Measurements from ENCODE around the gene QRICH2.
A peak's percentile ranks its signal among the peaks of the same experiment; 100 is the strongest.
"Not testable (repeated sequence)": the region's sequence is repeated elsewhere in the genome, so short reads cannot be mapped to it uniquely, and the experiment has no call there.

Gene QRICH2

DNA sequence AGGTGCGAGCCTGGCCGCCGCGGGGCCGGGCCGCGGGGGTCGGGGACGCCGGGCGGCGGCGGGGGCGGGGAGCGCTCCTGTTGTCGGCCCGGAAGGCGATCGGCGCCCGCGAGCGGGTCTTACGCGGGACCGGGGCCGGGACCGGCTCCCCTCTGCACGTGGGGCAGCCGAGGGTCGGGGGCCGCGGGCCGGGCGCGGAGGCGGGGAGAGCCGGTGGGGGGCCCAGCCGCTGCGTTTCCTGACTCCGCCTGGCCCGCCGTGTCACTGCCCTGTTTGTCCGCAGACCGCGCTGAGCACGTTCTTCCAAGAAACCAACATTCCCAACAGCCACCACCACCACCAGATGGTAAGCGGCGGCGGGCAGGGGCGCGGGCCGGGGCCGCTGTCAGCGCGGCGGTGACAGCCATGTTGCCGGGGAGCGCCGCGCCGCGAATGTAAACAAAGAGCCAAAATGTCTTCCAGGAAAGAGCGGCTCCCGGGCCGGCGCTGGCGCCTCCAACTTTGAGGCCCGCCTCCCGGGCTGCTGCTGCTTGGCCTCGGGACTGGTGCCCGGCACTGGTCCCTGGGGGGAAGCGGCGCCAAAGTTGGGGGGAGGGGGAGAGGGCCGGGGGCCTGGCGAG is 42.3 kb downstream of the QRICH2 start:
- peak; percentile 42 to 55 for DNase-seq

DNA sequence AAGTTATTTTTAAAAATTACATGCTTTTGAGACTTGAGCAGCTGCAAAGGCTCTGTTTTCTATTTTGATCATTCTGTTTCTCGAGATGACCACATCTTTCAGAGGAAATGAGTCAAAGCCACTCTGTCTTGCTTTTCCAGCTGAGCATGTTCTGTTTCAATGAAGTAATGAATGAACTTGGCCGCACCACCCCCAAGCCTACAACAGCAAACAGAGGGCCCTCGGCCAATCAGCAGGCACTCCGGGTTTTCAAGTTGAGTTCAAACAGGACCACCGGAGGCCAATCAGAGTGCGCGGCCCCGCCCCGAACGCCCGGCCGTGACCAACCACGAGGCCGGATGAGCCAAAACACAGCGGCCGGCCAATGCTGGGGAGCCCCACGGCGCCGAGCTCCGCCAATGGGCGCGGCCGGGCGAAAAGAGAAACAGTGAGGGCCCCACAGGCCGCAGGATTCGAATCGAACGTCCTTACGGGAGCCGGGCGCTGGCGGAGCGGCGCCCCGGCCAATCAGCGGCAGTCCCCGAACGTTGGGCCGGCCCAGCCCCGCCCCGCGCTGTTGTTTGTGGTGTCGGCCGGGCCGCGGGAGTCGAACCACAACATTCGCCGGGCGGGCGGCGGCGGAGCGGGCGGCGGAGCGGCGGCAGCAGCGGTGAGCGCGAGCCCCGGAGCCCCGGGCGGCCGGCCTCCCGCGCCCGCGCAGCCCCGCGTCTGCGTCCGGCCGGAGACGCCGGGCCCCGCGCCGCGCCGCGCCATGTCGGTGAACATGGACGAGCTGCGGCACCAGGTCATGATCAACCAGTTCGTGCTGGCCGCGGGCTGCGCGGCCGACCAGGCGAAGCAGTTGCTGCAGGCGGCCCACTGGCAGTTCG is 43.1 kb downstream of the QRICH2 start, which contains the start of gene UBALD2:
UBALD2 (plus strand) TSS at position 594 of the 869 bp plus-strand sequence; CDS start at position 752, 158 bp downstream.
- peak; percentile 100 for DNase-seq

DNA sequence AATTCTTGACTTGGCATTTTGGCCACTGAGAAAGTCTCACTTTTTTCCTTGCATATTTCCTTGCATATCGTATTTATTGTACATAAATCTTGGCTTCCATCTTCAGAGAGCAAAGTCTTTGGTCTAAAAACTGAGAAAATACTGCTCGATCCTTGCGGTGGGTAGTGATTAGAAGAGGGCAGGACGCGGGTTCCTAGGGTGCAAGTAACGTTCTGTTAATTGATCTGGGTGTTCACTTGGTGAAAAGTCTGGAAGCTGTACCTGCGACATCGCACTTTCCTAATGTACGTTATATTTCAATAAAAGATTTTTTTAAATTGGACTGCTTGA is 43.7 kb downstream of the QRICH2 start:
- DNase-seq = no peak

DNA sequence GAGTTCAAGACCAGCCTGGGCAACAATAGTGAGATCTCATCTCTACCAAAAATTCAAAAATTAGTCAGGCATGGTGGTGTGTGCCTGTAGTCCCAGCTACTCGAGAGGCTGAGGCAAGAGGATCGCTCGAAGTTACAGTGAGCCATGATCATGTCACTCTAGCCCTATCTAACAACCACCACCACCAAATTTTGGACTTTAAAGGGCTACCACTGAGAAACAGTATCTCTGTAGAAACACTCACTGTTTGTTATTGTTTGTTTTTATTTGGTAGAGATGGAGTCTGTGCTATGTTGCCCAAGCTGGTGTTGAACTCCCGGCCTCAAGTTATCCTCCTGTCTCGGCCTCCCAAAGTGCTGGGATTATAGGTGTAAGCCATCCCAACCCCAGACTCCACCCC is 44.2 kb downstream of the QRICH2 start:
- no peak for DNase-seq

DNA sequence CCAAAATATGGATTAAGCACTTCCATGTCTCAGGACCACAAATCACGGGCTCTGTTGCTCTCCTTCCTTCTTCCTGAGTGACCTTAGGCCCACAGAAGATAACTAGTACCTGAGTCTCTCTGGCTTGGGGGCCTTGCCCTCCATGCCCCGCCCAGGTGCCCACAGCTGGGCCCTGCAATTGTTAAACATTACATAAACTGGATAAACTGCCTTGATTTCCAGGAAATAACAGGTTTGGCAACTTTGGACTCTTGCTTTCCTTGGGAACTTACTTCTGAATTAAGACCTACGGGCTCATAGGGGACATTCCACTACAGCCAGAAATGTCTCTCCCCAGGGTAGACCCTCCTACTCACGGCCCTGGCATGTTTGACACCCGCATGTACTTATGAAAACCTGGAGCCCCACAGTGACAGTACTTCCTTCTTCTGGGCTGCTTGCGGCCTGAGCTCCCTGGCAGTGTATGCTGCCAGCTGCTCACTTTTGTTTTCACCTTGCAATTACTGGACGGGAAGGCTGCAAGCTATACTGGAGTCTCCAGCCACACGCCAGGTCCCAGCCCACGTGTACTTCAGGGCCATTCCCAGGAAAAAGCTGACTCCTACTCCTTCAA is 45.2 kb downstream of the QRICH2 start:
- peak; percentile 94 to 97 for DNase-seq

DNA sequence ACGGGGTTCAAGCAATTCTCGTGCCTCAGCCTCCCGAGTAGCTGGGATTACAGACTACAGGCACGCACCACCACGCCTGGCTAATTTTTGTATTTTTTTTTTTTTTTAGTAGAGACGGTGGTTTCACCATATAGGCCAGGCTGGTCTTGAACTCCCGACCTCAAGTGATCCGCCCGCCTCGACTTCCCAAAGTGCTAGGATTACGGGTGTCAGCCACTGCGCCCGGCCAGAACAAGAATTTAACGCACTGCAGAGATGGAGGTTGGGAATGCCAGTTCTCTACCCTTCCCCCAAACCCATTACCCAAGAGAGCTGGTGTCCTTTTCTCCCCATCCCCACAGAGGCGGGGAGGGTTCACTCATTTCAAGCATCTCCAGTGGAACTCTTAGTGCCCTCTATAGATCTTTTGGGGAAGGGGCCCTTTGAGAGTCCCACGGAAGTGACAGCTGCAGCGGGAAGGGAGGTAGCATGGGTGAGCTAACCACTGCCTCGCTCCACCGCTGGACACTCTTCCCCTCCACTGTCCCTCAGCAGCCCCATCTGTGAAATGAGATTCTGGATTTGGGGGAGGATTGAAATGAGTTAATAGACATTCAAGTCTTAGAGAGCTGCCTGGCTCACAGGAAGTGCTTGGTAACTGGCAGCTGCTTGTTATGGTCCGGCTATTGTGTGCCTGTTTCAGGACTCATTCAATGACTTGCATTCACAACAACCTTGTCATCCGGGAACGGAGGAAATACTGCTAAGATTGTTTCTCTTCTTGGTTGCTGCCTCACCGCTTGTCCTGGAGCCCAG is 46.5 kb downstream of the QRICH2 start:
- no peak for DNase-seq

DNA sequence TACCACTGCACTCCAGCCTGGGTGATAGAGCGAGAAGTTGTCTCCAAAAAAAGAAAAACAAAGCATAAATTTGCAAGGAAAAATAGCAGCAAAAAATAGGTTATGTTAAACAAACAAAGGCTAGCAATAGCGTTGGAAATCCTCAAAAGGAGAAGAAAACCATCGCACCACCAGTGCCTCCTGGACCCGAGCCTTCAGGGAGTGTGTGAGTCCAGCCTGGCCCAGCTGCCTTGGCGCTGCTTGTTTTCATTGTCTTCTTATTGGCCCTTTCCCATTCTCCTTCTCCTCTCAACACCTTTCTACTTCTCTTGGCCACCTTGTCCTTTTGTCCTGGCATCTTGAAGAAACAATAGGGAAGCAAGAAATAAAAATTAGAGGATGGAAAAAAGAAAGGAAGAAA is 47.4 kb downstream of the QRICH2 start:
- no peak for DNase-seq

DNA sequence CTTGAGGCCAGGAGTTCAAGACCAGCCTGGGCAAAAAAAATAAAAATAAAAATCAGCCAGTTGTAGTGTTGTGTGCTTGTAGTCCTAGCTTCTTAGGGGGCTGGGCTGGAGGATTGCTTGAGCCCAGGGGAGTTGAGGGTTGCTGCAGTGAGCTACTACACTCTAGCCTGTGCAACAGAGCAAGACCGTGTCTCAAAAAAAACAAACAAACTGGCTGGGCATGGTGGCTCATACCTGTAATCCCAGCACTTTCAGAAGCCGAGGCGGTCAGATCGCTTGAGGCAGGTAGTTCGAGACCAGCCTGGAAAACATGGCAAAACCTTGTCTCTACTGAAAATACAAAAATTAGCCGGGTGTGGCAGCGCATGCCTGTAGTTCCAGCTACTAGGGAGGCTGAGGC is 47.9 kb downstream of the QRICH2 start:
- DNase-seq = no peak

DNA sequence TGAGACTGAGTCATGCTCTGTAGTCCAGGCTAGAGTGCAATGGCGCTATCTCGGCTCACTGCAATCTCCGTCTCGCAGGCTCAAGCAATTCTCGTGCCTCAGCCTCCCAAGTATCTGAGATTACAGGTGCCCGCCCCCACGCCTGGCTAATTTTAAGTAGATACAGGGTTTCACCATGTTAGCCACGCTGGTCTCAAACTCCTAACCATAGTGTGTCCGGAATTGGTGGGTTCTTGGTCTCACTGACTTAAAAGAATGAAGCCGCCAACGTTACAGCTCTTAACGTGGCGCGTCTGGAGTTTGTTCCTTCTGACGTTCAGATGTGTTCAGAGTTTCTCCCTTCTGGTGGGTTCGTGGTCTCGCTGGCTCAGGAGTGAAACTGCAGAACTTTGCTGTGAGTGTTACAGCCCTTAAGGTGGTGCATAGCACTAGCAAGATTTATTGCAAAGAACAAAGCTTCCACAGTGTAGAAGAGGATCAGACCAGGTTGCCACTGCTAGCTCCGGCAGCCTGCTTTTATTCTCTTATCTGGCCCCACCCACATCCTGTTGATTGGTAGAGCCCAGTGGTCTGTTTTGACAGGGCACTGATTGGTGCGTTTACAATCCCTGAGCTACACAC is 51.5 kb downstream of the QRICH2 start:
- not testable (repeated sequence) for DNase-seq

DNA sequence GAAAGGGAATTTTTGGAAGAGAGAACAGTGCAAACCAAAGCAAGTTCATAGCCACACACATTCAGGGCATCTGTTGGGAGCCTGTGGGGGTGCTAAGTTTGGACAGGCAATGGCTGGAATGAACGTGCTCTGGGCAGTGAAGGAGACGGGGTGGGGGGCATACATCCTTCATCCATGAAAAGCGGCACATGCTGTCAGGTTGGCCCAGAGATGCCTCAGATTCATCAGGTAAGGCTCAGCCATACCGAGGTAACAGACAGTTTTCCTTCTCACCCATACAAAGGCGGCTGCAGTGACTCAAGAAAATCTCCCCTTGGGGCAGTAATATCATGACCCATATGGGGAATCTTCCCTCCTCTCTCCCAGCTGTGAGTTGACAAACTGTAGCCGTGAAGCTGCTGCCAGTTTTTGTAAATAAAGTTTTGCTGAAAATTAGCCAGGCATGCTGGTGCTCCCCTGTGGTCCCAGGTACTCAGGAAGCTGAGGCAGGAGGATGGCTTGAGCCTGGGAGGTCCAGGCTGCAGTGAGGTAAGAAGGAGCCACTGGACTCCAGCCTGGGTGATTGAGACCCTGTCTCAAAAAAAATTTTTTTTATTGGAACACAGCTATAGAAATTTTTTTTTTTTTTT is 52.2 kb downstream of the QRICH2 start:
- no peak for DNase-seq

DNA sequence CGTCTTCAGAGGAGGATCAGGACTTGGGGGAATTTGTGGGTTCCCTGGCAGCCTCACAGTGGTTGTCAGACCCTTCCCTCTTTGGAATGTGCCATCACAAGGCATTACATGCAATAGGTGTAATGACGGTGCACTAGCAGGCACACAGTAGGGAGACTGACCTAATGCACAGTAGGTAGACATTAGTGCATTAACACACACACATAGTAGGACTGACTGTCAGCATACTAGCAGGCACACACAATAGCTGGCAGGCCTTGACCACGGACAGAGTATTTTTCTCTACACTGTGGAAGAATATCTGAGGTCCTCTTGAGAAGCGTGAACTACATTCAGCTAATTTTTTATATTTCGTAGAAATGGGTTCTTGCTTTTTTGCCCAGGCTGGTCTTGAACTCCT is 53.8 kb downstream of the QRICH2 start:
- no peak for DNase-seq

DNA sequence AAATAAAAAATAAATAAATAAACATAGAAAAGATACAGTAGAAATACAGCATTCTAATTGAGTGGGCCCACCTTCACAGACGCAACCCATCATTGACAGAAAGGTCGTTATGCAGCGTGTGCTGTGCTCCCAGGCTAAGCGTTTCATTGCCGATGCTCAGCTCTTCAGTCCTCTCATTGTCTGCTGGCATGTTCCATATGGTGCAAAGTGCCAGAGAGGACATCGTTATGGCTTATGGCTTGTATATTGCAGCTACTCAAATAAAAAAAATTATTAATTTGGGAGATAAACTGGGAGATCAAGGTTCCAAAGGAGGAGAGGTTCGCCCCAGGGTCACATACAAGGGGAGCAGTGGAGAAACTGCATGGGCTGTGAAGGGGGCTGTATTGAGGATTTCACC is 54.2 kb downstream of the QRICH2 start:
- DNase-seq = no peak

DNA sequence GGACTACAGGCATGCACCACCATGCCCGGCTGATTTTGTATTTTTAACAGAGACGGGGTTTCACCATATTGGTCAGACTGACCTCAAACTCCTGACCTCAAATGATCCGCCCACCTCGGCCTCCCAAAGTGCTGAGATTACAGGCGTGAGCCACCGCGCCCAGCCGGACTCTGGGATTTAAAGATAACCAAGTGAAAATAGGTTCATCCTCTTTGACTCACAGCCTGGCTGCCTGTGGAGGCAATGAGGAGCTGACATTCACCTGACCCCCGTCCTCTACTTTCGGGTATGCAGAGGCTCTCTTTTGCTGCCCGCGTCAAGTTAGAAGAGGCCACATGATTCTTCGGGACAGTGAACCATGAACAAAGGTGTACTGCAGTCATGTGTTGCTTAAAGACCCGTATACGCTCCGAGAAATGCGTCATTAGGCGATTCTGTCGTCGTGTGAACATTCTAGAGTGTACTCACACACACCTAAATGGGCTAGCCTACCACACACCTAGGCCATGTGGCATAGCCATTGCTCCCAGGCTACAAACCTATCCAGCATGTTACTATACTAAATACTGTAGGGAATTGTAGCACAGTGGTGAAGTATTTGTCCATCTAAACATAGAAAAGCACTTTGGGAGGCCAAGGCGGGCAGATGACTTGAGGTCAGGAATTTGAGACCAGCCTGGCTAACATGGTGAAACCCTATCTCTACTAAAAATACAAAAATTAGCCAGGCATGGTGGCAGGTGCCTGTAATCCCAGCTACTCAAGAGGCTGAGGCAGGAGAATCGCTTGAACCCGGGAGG is 54.9 kb downstream of the QRICH2 start:
- not testable (repeated sequence) for DNase-seq

DNA sequence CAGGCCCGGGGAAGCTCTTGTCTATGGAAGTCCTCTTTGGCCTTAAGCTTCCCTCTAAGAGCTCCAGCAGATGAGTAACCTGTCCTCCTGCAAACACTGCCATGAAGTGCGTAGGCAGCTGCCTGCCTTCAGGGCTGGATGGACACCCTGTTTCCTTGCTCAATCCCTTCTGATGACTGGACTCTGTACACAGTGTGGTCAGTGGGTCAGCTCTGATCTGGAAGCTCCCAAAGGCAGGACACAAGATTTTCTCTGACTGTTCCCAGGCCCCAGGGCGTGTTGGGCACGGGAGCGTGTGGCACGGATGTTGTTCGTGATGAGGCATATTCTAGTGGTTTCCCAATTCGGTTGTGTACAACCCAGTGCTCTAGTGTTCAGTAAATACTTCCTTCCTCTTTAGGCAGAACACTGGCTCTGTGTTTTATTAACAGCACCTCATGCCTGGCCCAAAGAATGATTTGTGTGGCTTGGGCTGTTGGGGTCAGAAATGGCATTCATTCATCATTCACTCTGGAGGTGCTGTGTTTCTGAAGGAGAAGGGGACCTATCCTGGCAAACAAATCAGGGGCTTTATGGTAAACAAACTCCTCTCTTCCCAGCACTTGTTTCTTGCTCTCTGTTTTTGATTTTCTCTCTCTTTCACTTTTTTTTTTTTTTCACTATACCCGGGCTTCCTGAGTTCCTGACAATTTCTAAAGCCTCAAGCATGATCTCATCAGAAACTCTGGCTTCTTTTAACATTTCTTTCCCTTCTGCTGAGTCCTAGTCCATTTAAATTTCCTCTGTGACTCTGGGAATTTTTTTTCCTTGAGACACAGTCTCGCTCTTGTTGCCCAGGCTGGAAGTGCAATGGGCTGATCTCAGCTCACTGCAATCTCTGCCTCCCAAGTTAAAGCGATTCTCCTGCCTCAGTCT is 55.8 kb downstream of the QRICH2 start:
- peak; percentile 82 to 91 for DNase-seq

DNA sequence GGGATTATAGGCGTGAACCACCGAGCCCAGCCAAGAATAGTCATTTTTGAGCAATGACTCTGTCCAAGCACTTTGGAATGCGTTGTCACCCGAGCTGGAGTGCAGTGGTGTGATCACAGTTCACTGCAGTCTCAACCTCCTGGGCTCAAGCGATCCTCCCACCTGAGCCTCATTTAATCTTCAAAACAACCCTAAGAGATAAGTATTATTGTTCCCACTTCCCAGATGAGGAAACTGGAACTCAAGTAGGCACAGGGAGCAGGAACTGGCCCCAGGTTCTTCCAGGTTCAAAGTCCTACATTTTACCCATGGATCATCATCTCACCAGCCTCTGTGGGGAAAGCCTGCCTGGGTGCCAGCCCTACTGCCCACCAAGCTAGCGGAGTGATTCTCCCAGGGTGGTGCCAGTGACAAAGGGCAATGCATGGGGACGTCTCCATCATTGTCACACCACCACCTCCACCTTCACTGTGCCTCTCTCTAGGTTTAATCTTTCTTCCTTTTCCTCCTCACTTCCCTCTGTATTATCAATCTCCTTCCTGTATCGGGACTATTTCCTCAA is 56.5 kb downstream of the QRICH2 start:
- DNase-seq = no peak

DNA sequence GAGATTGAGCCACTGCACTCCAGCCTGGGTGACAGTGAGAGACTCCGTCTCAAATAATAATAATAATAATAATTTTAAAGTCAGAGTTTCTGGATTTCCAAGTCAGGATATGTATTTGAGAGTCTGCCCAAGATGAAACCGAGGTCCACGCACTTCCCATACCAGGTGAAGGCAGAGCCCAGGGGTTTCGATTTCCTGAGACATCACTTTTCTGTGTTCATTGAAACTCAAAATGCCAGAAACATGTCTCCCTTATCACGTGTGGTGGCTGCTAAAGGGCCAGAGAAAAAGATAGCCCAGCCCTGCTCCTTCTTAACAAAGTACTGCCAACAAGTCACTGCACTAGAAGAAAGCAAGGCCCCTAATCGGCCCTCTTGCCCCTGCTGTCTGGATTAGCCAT is 57.9 kb downstream of the QRICH2 start:
- DNase-seq = no peak

DNA sequence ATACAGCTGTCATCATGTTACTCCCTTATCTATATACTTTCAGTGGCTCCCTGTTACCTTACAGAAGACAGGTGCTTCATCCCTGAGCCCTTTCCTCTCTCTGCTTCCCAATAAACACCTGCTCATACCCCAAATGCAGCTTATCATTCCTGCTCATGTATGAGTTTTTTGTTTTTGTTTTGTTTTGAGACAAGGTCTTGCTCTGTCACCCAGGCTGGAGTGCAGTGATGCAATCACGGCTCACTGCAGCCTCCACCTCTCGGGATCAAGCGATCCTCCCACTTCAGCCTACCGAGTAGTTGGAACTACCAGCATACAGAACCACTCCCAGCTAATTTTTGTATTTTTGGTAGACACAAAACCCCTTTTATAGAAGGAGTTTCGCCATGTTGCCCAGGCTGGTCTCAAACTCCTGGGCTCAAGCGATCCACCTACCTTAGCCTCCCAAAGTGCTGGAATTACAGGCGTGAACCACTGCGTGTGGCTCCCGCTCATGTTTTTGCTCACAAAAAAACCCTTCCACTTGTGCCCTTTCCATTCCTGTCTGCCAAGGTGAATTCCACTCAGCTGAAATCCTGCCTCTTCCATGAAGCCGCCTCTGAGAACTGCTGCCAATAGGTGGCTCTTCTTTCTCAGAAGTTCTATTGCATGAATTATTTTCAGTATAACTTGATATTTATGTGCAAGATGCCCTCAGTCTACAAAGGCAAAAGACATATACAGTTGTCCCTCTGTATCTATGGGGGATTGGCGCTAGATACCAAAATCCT is 59.9 kb downstream of the QRICH2 start:
- peak; percentile 28 to 31 for DNase-seq

DNA sequence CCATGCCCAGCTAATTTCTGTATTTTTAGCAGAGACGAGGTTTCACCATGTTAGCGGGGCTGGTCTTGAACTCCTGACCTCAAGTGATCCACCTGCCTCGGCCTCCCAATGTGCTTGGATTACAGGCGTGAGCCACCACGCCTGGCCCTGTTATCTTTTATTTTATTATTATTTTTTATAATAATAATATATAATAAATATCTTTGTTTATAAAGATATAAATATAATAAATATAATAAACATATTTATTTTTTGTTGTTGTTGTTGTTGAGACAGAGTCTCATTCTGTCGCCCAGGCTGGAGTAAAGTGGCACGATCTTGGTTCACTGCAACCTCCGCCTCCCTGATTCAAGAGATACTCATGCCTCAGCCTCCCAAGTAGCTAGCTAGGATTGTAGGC is 60.8 kb downstream of the QRICH2 start:
- DNase-seq = no peak
